Hepatocyte (in vitro differentiated cells): ENCODE data around the gene B3GALT4. TPM values are rescaled to one million over a fixed set of nuclear protein-coding genes. Genes with fewer than 3 reads are reported as not detected.

Source experiments
- DNase-seq: peaks from one replicate; pipeline ENCODE4 v3.0.0-alpha.2; 2016; ENCODE audit warnings: low spot score
- H2AFZ ChIP-seq: fragments of 200-600 bp; sonication (generic); 2 replicates; pipeline ENCODE4 v1.6.0; 2016; ENCODE audit warnings: antibody characterized with exemption, mild to moderate bottlenecking
- H3K27ac ChIP-seq: fragments of 200-600 bp; sonication (generic); 2 replicates; pipeline ENCODE4 v1.5.1; 2016; ENCODE audit warnings: mild to moderate bottlenecking
- H3K27me3 ChIP-seq: fragments of 200-600 bp; sonication (generic); 2 replicates; pipeline ENCODE4 v1.6.1; 2016
- H3K36me3 ChIP-seq: fragments of 200-600 bp; sonication (generic); replicated peaks from 2 replicates; pipeline ENCODE4 v1.5.1; 2016; ENCODE audit warnings: low read depth; ENCODE audit not compliant: insufficient read depth
- H3K4me1 ChIP-seq: fragments of 200-600 bp; sonication (generic); 2 replicates; pipeline ENCODE4 v1.5.1; 2016; ENCODE audit warnings: mild to moderate bottlenecking, moderate library complexity; ENCODE audit not compliant: insufficient read depth
- H3K4me2 ChIP-seq: fragments of 200-600 bp; sonication (generic); 2 replicates; pipeline ENCODE4 v1.6.0; 2016
- H3K4me3 ChIP-seq: fragments of 200-600 bp; sonication (generic); 2 replicates; pipeline ENCODE4 v1.5.1; 2016; ENCODE audit warnings: mild to moderate bottlenecking
- H3K79me2 ChIP-seq: fragments of 200-600 bp; sonication (generic); 2 replicates; pipeline ENCODE4 v1.6.0; 2017; ENCODE audit warnings: mild to moderate bottlenecking
- H3K9me2 ChIP-seq: fragments of 200-600 bp; sonication (generic); replicated peaks from 2 replicates; pipeline ENCODE4 v1.6.0; 2017; ENCODE audit warnings: mild to moderate bottlenecking; ENCODE audit not compliant: insufficient read depth
- H3K9me3 ChIP-seq: fragments of 200-600 bp; sonication (generic); 2 replicates; pipeline ENCODE4 v1.5.1; 2016; ENCODE audit warnings: low read depth, mild to moderate bottlenecking
- H4K20me1 ChIP-seq: fragments of 200-600 bp; sonication (generic); 2 replicates; pipeline ENCODE4 v1.6.0; 2016; ENCODE audit warnings: mild to moderate bottlenecking; ENCODE audit not compliant: insufficient read depth, poor library complexity, severe bottlenecking
- CTCF ChIP-seq: fragments of 200-600 bp; sonication (generic); IDR thresholded peaks from 2 replicates; pipeline ENCODE4 v1.5.1; 2016; ENCODE audit warnings: antibody characterized with exemption, mild to moderate bottlenecking; ENCODE audit not compliant: poor library complexity
- EZH2 ChIP-seq: fragments of 200-600 bp; sonication (generic); IDR thresholded peaks from 2 replicates; pipeline ENCODE4 v1.6.1; 2016; ENCODE audit warnings: antibody characterized with exemption, mild to moderate bottlenecking, borderline replicate concordance
- EZH2phosphoT487 ChIP-seq: fragments of 200-600 bp; sonication (generic); IDR thresholded peaks from one replicate; pipeline ENCODE4 v1.6.1; 2018; ENCODE audit warnings: antibody characterized with exemption, mild to moderate bottlenecking, low read depth, moderate library complexity; ENCODE audit not compliant: unreplicated experiment, severe bottlenecking
- WGBS: methylation state at CpG from one replicate; pipeline ENCODE4 v1.1.6; 2016; ENCODE audit warnings: low lambda C conversion rate; ENCODE audit errors: missing lambda C conversion rate; 5-methylcytosine and 5-hydroxymethylcytosine counted together
- polyA plus RNA-seq: library from polyadenylated mRNA; unstranded; fragments of >200 nt; fragmentation: Nextera tagmentation; extraction: Ambion mirVana; gene quantifications from 2 replicates; pipeline ENCODE4 v1.2.1, GENCODE V29; 2016
- total RNA-seq: library from RNA; depleted of rRNA; stranded (reverse); fragments of >200 nt; gene quantifications from 2 replicates; pipeline ENCODE4 v1.2.3, GENCODE V29; 2014

B3GALT4 gene
- total and polyA plus RNA-seq, 2 experiments from 2014 or later: 2.0 to 5.7 TPM

GRCh38 chr6:33236852-33237251 lies 40.1 kb upstream of the B3GALT4 start:
- TF ChIP-seq EZH2phosphoT487 (no peak), EZH2 (no peak), CTCF (no peak)
- Histone ChIP-seq H3K4me2 (no peak overlapping the region), H3K36me3 (no peaks in the 10 kb centered on the region), H4K20me1 (no peaks in the 10 kb centered on the region), H3K4me1 (no peaks in the 10 kb centered on the region), H3K27ac (no peak overlapping the region), H2AFZ (no peak overlapping the region), H3K27me3 (peaks cover 3% of the 10 kb centered on the region), H3K4me3 (no peak overlapping the region), H3K9me2 (no peaks in the 10 kb centered on the region), H3K9me3 (no peaks in the 10 kb centered on the region), H3K79me2 (no peaks in the 10 kb centered on the region)
- DNase-seq: no peak
- 93% methylated on average over 6 of the region's 6 CpGs for WGBS

- H2AFZ ChIP-seq: no peak overlapping the region
Observed at GRCh38 chr6:33237741-33238140, 39.2 kb upstream of the B3GALT4 start.

GRCh38 chr6:33241968-33242367 lies 35.0 kb upstream of the B3GALT4 start:
- no peaks in the 10 kb centered on the region for H3K4me1 ChIP-seq
- no peaks in the 10 kb centered on the region for H3K36me3 ChIP-seq
- H3K9me3 ChIP-seq: no peaks in the 10 kb centered on the region
- H3K79me2 ChIP-seq: no peaks in the 10 kb centered on the region
- H4K20me1 ChIP-seq: no peaks in the 10 kb centered on the region
- no peak overlapping the region for H2AFZ ChIP-seq
- TF ChIP-seq EZH2: no peak
- no peak overlapping the region for H3K4me2 ChIP-seq
- DNase-seq: no peak
- WGBS: 74% methylated on average over 3 of the region's 3 CpGs
- H3K9me2 ChIP-seq: no peaks in the 10 kb centered on the region
- peaks cover 7% of the 10 kb centered on the region for H3K27me3 ChIP-seq
- no peak overlapping the region for H3K27ac ChIP-seq
- H3K4me3 ChIP-seq: no peak overlapping the region

More at GRCh38 chr6:33237741-33238140, 39.2 kb upstream of the B3GALT4 start:
- 84% methylated on average over 2 of the region's 2 CpGs for WGBS
- H3K27me3 ChIP-seq: peaks cover 7% of the 10 kb centered on the region
- DNase-seq: no peak
- no peaks in the 10 kb centered on the region for H3K9me2 ChIP-seq
- H3K36me3 ChIP-seq: no peaks in the 10 kb centered on the region
- TF ChIP-seq EZH2phosphoT487: no peak
- no peak for TF ChIP-seq CTCF
- no peak for TF ChIP-seq EZH2
- H3K79me2 ChIP-seq: no peaks in the 10 kb centered on the region
- no peak overlapping the region for H3K4me2 ChIP-seq
- no peaks in the 10 kb centered on the region for H3K9me3 ChIP-seq
- H3K4me1 ChIP-seq: no peaks in the 10 kb centered on the region
- H3K27ac ChIP-seq: no peak overlapping the region
- no peaks in the 10 kb centered on the region for H4K20me1 ChIP-seq
- H3K4me3 ChIP-seq: no peak overlapping the region

GRCh38 chr6:33243476-33243875 lies 33.4 kb upstream of the B3GALT4 start:
- Histone ChIP-seq H3K27me3 (peaks cover 7% of the 10 kb centered on the region), H3K36me3 (no peaks in the 10 kb centered on the region), H3K9me2 (no peaks in the 10 kb centered on the region), H3K9me3 (no peaks in the 10 kb centered on the region), H3K4me2 (no peak overlapping the region), H3K79me2 (no peaks in the 10 kb centered on the region), H2AFZ (no peak overlapping the region), H3K4me1 (no peaks in the 10 kb centered on the region), H3K4me3 (no peak overlapping the region), H3K27ac (no peak overlapping the region), H4K20me1 (no peaks in the 10 kb centered on the region)
- 64% methylated on average over 1 of the region's 1 CpG for WGBS
- TF ChIP-seq EZH2 (no peak), EZH2phosphoT487 (no peak), CTCF (no peak)
- DNase-seq: no peak
